Measurements from ENCODE around the gene MIS12. TPM values are rescaled to one million over a fixed set of nuclear protein-coding genes. Genes with fewer than 3 reads are reported as not detected.
A peak's percentile ranks its signal among the peaks of the same experiment; 100 is the strongest.

Gene MIS12
- total RNA-seq, 1 experiment from 2014 or later, result 22.5 TPM

DNA sequence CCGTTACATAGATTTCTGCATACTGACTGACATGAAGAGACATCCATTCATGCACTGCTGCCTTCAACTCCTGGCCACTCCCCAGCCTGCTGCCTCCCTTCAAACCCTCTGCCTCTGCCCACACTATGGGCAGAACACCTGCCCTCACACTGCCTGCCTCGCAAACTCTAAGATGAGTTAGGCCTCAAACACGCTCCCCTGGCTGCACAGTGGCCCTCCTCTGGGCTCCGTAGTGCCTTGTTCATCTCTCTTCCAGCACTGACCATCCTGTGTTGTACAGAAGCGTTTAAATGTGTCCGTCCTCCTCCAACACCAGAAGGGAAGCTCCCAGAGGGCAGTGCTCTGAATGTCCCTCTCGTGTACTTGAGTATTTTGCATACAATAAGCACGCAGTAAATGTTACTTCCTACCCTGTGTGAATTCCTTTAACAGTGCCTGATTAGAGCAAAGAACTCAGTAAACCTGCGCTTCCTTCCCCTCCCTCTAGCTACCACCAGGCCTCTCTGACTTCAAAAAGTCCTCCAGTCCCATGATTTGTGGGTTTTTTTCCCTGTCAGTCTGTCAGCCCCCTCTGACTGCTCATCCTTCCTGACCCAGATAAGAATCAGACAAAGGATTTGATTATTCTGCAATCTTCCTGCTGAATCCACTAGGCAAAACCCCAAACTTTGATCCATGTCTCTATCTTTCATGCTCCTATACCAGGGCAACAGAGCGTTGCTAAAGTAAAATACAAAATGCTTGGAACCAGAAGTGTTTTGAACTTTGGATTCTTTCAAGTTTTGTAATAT is 21.5 kb upstream of the MIS12 start:
- peak overlapping the region; percentile 80 for H3K4me2 ChIP-seq (ENCODE audit: low read depth, low read length, poor library complexity, severe bottlenecking)
- H4K20me1 ChIP-seq (ENCODE audit: insufficient read depth, low read depth, low read length), result peaks cover 13% of the 10 kb centered on the region; the same call in 1 of the 2 replicates
- no peak overlapping the region for H3K9ac ChIP-seq (ENCODE audit: low read length)
- peaks cover 27% of the 10 kb centered on the region for H3K36me3 ChIP-seq (ENCODE audit: insufficient read depth, low read length)
- no peaks in the 10 kb centered on the region for H3K9me3 ChIP-seq (ENCODE audit: low read length)
- peaks cover 23% of the 10 kb centered on the region for H3K4me1 ChIP-seq (ENCODE audit: low read length)
- H3K27me3 ChIP-seq (ENCODE audit: low read length), result no peaks in the 10 kb centered on the region
- no peak for DNase-seq
- no peak overlapping the region for H3K4me3 ChIP-seq (ENCODE audit: low read length)
- H3K79me2 ChIP-seq (ENCODE audit: low read length), result peaks cover 73% of the 10 kb centered on the region
- no peak overlapping the region for H3K27ac ChIP-seq (ENCODE audit: low read length)
- H3K9me2 ChIP-seq (replicated peaks; ENCODE audit: insufficient read depth, low read length), result no peaks in the 10 kb centered on the region
- H2AFZ ChIP-seq (ENCODE audit: low read length), result no peak overlapping the region

DNA sequence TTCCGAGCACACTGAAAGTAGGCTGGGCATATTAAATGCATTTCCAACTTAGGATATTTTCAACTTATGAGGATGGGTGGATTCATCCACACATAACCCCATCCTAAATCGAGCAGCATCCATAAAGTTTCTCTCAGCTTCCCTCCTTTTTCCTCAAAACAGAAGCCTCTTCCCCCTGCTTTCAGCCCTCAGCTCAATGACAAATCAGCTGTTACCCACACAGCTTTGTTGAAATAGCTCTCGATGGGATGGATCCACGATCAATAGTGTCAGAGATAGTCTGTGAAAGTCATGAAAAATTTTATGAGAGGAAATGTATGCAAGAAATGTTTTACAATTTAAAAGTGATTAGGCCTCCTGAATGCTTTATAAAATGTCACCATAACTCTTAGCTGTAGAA is 20.1 kb upstream of the MIS12 start:
- peak overlapping the region; percentile 93 for H3K9ac ChIP-seq (ENCODE audit: low read length)
- DNase-seq, result no peak
- H3K4me3 ChIP-seq (ENCODE audit: low read length), result peak overlapping the region; percentile 91
- H3K9me2 ChIP-seq (replicated peaks; ENCODE audit: insufficient read depth, low read length), result no peaks in the 10 kb centered on the region
- H2AFZ ChIP-seq (ENCODE audit: low read length), result no peak overlapping the region
- H3K79me2 ChIP-seq (ENCODE audit: low read length), result peaks cover 68% of the 10 kb centered on the region
- H3K4me1 ChIP-seq (ENCODE audit: low read length), result peaks cover 23% of the 10 kb centered on the region
- H3K36me3 ChIP-seq (ENCODE audit: insufficient read depth, low read length), result peaks cover 27% of the 10 kb centered on the region
- H3K27me3 ChIP-seq (ENCODE audit: low read length), result no peaks in the 10 kb centered on the region
- H3K9me3 ChIP-seq (ENCODE audit: low read length), result no peaks in the 10 kb centered on the region
- peak overlapping the region; percentile 80 for H3K4me2 ChIP-seq (ENCODE audit: low read depth, low read length, poor library complexity, severe bottlenecking)
- H3K27ac ChIP-seq (ENCODE audit: low read length), result no peak overlapping the region
- H4K20me1 ChIP-seq (ENCODE audit: insufficient read depth, low read depth, low read length), result peaks cover 13% of the 10 kb centered on the region; the same call in 1 of the 2 replicates

DNA sequence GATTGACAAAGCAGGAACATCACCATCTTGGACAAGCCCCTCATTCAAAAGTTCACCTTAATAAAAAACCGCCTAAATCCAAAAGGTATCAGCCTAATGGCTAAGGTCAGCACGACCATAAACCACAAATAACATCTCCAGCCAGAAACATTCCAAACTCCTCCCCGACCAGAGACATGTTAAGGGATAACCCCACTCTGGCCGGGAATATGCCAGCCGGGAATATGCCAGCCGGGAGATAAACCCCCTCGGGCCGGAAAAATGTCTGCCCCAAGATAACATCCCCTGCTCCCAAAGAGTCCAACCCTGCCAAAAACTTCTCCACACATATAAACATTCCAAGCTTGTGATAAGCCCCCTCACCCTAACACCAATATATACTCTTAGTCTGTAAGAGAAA is 18.9 kb upstream of the MIS12 start:
- peak overlapping the region; percentile 93 for H3K9ac ChIP-seq (ENCODE audit: low read length)
- no peak overlapping the region for H2AFZ ChIP-seq (ENCODE audit: low read length)
- H3K27ac ChIP-seq (ENCODE audit: low read length), result peak overlapping the region; percentile 61; the same call in 1 of the 2 replicates

DNA sequence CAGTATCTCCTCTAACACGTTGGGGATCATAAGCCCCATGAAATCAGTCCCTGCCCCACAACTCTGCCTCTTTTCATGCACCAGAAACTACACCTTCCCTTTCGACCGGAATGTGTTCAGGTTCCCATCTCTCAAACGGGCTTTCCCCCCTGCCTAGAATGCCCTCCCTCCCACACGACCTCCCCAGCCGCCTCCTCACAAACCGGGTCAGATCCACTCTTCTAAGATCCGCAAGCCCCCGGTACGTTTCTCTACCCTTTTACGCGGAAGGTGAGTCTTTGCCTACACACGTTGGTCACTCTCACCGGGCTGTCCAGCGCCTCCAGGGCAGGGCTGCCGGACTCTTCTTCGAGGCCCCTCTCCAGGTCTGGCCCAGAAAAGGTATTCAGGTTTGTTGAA is 18.3 kb upstream of the MIS12 start:
- peaks cover 57% of the 10 kb centered on the region for H3K79me2 ChIP-seq (ENCODE audit: low read length)
- H3K4me1 ChIP-seq (ENCODE audit: low read length), result peaks cover 23% of the 10 kb centered on the region
- H3K4me2 ChIP-seq (ENCODE audit: low read depth, low read length, poor library complexity, severe bottlenecking), result peak overlapping the region; percentile 80
- peak overlapping the region; percentile 17; the same call in 1 of the 2 replicates for H2AFZ ChIP-seq (ENCODE audit: low read length)
- no peaks in the 10 kb centered on the region for H3K9me2 ChIP-seq (replicated peaks; ENCODE audit: insufficient read depth, low read length)
- H4K20me1 ChIP-seq (ENCODE audit: insufficient read depth, low read depth, low read length), result peaks cover 8% of the 10 kb centered on the region; the same call in 1 of the 2 replicates
- peak overlapping the region; percentile 91 for H3K4me3 ChIP-seq (ENCODE audit: low read length)
- peak; percentile 66 for DNase-seq
- no peaks in the 10 kb centered on the region for H3K27me3 ChIP-seq (ENCODE audit: low read length)
- H3K9me3 ChIP-seq (ENCODE audit: low read length), result no peaks in the 10 kb centered on the region
- H3K36me3 ChIP-seq (ENCODE audit: insufficient read depth, low read length), result peaks cover 16% of the 10 kb centered on the region
- peak overlapping the region; percentile 93 for H3K9ac ChIP-seq (ENCODE audit: low read length)
- peak overlapping the region; percentile 61 for H3K27ac ChIP-seq (ENCODE audit: low read length)

More for the DNA sequence above, 18.9 kb upstream of the MIS12 start:
- peaks cover 63% of the 10 kb centered on the region for H3K79me2 ChIP-seq (ENCODE audit: low read length)
- peak overlapping the region; percentile 80 for H3K4me2 ChIP-seq (ENCODE audit: low read depth, low read length, poor library complexity, severe bottlenecking)
- H3K9me2 ChIP-seq (replicated peaks; ENCODE audit: insufficient read depth, low read length), result no peaks in the 10 kb centered on the region
- peaks cover 10% of the 10 kb centered on the region; the same call in 1 of the 2 replicates for H4K20me1 ChIP-seq (ENCODE audit: insufficient read depth, low read depth, low read length)
- H3K4me3 ChIP-seq (ENCODE audit: low read length), result peak overlapping the region; percentile 91
- no peak for DNase-seq
- H3K4me1 ChIP-seq (ENCODE audit: low read length), result peaks cover 23% of the 10 kb centered on the region
- H3K9me3 ChIP-seq (ENCODE audit: low read length), result no peaks in the 10 kb centered on the region
- H3K27me3 ChIP-seq (ENCODE audit: low read length), result no peaks in the 10 kb centered on the region
- peaks cover 23% of the 10 kb centered on the region for H3K36me3 ChIP-seq (ENCODE audit: insufficient read depth, low read length)

DNA sequence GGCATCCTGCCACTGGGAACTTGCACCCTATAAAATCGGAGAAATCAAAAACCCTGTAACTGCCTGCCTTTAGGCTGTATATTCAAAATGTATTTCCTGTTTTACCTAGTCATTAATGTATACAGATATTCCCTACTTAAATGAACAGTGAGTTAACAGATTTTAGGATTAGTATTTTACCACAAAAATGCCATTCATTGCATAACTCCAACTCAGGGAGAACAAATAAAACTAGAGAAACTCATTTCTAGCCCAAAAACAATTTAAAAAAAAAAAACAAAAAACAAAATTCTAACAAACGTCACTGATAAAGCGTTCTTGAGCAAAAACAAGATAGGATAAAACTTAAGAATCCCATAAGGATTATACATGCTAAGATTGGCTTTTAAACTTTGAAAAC is 13.9 kb upstream of the MIS12 start:
- Histone ChIP-seq H3K4me3 (ENCODE audit: low read length) (no peak overlapping the region), H3K9ac (ENCODE audit: low read length) (no peak overlapping the region), H3K79me2 (ENCODE audit: low read length) (peaks cover 22% of the 10 kb centered on the region), H3K27me3 (ENCODE audit: low read length) (no peaks in the 10 kb centered on the region), H4K20me1 (ENCODE audit: insufficient read depth, low read depth, low read length) (no peaks in the 10 kb centered on the region), H3K4me1 (ENCODE audit: low read length) (no peaks in the 10 kb centered on the region), H3K36me3 (ENCODE audit: insufficient read depth, low read length) (peaks cover 19% of the 10 kb centered on the region; the same call in 1 of the 2 replicates), H3K9me2 (replicated peaks; ENCODE audit: insufficient read depth, low read length) (no peaks in the 10 kb centered on the region), H3K4me2 (ENCODE audit: low read depth, low read length, poor library complexity, severe bottlenecking) (no peak overlapping the region), H3K9me3 (ENCODE audit: low read length) (no peaks in the 10 kb centered on the region), H2AFZ (ENCODE audit: low read length) (no peak overlapping the region), H3K27ac (ENCODE audit: low read length) (no peak overlapping the region)
- no peak for DNase-seq

DNA sequence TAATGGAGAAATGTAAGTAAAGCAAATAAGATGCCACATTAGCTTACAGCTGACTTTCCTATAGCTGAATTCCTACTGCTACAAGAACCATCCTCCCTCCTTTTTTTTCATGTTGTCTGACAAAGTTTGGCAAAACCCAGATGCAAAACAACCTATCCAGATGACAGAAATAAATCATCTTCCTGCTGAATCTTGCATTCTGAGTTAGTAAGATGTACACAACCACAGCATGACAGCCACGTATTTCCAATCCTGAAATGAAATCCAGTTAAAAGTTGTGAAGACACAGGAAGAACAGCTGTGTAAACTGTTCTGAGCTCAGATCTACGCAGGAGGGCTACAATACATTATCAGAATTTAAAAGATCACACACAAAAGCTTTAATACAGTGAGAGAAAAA is 12.5 kb upstream of the MIS12 start:
- H3K9me3 ChIP-seq (ENCODE audit: low read length), result no peaks in the 10 kb centered on the region
- no peak overlapping the region for H2AFZ ChIP-seq (ENCODE audit: low read length)
- H3K4me1 ChIP-seq (ENCODE audit: low read length), result no peaks in the 10 kb centered on the region
- no peak for DNase-seq
- no peak overlapping the region for H3K27ac ChIP-seq (ENCODE audit: low read length)
- H3K79me2 ChIP-seq (ENCODE audit: low read length), result peaks cover 19% of the 10 kb centered on the region
- H3K36me3 ChIP-seq (ENCODE audit: insufficient read depth, low read length), result peaks cover 32% of the 10 kb centered on the region; the same call in 1 of the 2 replicates
- no peaks in the 10 kb centered on the region for H3K27me3 ChIP-seq (ENCODE audit: low read length)
- no peak overlapping the region for H3K4me3 ChIP-seq (ENCODE audit: low read length)
- no peaks in the 10 kb centered on the region for H4K20me1 ChIP-seq (ENCODE audit: insufficient read depth, low read depth, low read length)
- H3K9me2 ChIP-seq (replicated peaks; ENCODE audit: insufficient read depth, low read length), result no peaks in the 10 kb centered on the region
- H3K4me2 ChIP-seq (ENCODE audit: low read depth, low read length, poor library complexity, severe bottlenecking), result no peak overlapping the region
- no peak overlapping the region for H3K9ac ChIP-seq (ENCODE audit: low read length)

DNA sequence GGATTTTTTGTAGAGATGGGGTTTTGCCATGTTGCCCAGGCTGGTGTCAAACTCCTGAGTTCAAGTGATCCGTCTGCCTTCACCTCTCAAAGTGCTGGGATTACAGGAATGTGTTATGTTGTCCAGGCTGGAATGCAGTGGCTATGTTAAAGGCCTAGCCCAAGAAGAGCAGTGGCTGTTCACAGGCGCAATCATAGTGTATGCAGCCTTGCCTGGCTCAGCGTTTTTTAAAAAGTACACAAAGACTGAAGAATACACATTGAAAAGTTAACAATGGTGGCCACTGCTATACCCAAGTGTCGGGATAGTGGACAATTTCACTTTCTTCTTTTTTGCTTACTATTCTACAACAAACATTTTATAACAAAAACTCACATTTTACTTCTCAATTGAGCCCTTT is 7.4 kb upstream of the MIS12 start:
- DNase-seq, result no peak
- Histone ChIP-seq H3K4me1 (ENCODE audit: low read length) (no peaks in the 10 kb centered on the region), H3K9me2 (replicated peaks; ENCODE audit: insufficient read depth, low read length) (no peaks in the 10 kb centered on the region), H4K20me1 (ENCODE audit: insufficient read depth, low read depth, low read length) (no peaks in the 10 kb centered on the region), H3K27me3 (ENCODE audit: low read length) (no peaks in the 10 kb centered on the region), H3K9me3 (ENCODE audit: low read length) (no peaks in the 10 kb centered on the region), H3K9ac (ENCODE audit: low read length) (no peak overlapping the region), H3K36me3 (ENCODE audit: insufficient read depth, low read length) (peaks cover 70% of the 10 kb centered on the region), H3K4me3 (ENCODE audit: low read length) (no peak overlapping the region), H3K4me2 (ENCODE audit: low read depth, low read length, poor library complexity, severe bottlenecking) (no peak overlapping the region), H3K27ac (ENCODE audit: low read length) (no peak overlapping the region), H2AFZ (ENCODE audit: low read length) (no peak overlapping the region), H3K79me2 (ENCODE audit: low read length) (peaks cover 60% of the 10 kb centered on the region)

DNA sequence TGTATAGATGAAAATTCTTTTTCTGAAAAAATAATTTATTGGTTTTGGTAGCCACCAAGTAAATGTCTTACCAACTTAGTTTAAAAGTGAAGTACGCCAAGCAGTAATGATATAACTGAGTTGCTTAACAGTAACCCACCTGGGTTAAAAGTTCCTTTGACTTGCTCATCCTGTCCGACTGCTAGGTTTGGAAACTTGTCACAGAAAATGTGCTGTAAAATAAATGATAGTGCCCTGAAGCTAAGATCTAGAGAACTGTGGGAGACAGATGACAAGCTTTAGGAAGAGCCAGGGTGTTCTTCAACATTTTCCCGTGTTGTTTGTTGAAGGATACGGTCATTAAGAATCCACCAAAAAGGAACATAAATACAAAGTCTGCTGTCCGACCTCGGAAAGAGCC is 5.4 kb upstream of the MIS12 start:
- no peak for DNase-seq
- Histone ChIP-seq H3K36me3 (ENCODE audit: insufficient read depth, low read length) (peaks cover 67% of the 10 kb centered on the region), H3K4me3 (ENCODE audit: low read length) (no peak overlapping the region), H3K9me3 (ENCODE audit: low read length) (no peaks in the 10 kb centered on the region), H3K4me2 (ENCODE audit: low read depth, low read length, poor library complexity, severe bottlenecking) (no peak overlapping the region), H3K9ac (ENCODE audit: low read length) (no peak overlapping the region), H3K79me2 (ENCODE audit: low read length) (peaks cover 79% of the 10 kb centered on the region), H3K27me3 (ENCODE audit: low read length) (no peaks in the 10 kb centered on the region), H3K9me2 (replicated peaks; ENCODE audit: insufficient read depth, low read length) (no peaks in the 10 kb centered on the region), H2AFZ (ENCODE audit: low read length) (no peak overlapping the region), H4K20me1 (ENCODE audit: insufficient read depth, low read depth, low read length) (no peaks in the 10 kb centered on the region), H3K4me1 (ENCODE audit: low read length) (peaks cover 10% of the 10 kb centered on the region), H3K27ac (ENCODE audit: low read length) (no peak overlapping the region)

Data from Karpas-422 (cell line).